ENCODE data around the gene RBM11. TPM values are rescaled to one million over a fixed set of nuclear protein-coding genes. Genes with fewer than 3 reads are reported as not detected.
"Not testable (repeated sequence)": the region's sequence is repeated elsewhere in the genome, so short reads cannot be mapped to it uniquely, and the experiment has no call there.

RBM11 gene
- 4.1 and 4.4 TPM in 2 replicates for total RNA-seq (2014; rRNA removed; shearing (Covaris generic))

- peak; percentile 73 for DNase-seq (ENCODE audit: low read depth)
These were observed at the start of gene RBM11 for GRCh38 chr21:14215971-14216641. TSS of gene RBM11 (plus strand) at chr21:14216157. CDS start at chr21:14216187, 30 bp downstream.

GRCh38 chr21:14166463-14167223, 49.3 kb upstream of the RBM11 start:
- not testable (repeated sequence) for DNase-seq (ENCODE audit: low read depth)

- no peak for DNase-seq (ENCODE audit: low read depth)
These were observed 9.7 kb upstream of the RBM11 start for GRCh38 chr21:14206222-14206621.

GRCh38 chr21:14210738-14211137, 5.2 kb upstream of the RBM11 start, which contains the start of gene LIPI:
TSS of gene LIPI (minus strand) at chr21:14210955. CDS start at chr21:14210845, 110 bp downstream.
- DNase-seq (ENCODE audit: low read depth): no peak

- no peak for DNase-seq (ENCODE audit: low read depth)
These were observed 2.8 kb upstream of the RBM11 start for GRCh38 chr21:14213164-14213563.

- DNase-seq (ENCODE audit: low read depth): no peak
These were observed 7.4 kb downstream of the RBM11 start for GRCh38 chr21:14223365-14223764.

GRCh38 chr21:14229399-14229798, 13.4 kb downstream of the RBM11 start:
- DNase-seq (ENCODE audit: low read depth): no peak

GRCh38 chr21:14235101-14235500, 19.1 kb downstream of the RBM11 start:
- DNase-seq (ENCODE audit: low read depth): no peak

- no peak for DNase-seq (ENCODE audit: low read depth)
These were observed 20.2 kb downstream of the RBM11 start for GRCh38 chr21:14236180-14236579.

GRCh38 chr21:14239281-14239680, 23.3 kb downstream of the RBM11 start:
- no peak for DNase-seq (ENCODE audit: low read depth)

- DNase-seq (ENCODE audit: low read depth): no peak
These were observed 25.3 kb downstream of the RBM11 start for GRCh38 chr21:14241297-14241696.

GRCh38 chr21:14243461-14243860, 27.5 kb downstream of the RBM11 start:
- no peak for DNase-seq (ENCODE audit: low read depth)

GRCh38 chr21:14243874-14244273, 27.9 kb downstream of the RBM11 start:
- DNase-seq (ENCODE audit: low read depth): no peak

- DNase-seq (ENCODE audit: low read depth): no peak
These were observed 29.0 kb downstream of the RBM11 start for GRCh38 chr21:14244911-14245310.

- no peak for DNase-seq (ENCODE audit: low read depth)
These were observed 29.8 kb downstream of the RBM11 start for GRCh38 chr21:14245711-14246110.

- no peak for DNase-seq (ENCODE audit: low read depth)
These were observed 35.4 kb downstream of the RBM11 start for GRCh38 chr21:14251336-14251735.

- peak; percentile 29 for DNase-seq (ENCODE audit: low read depth)
These were observed 43.8 kb downstream of the RBM11 start for GRCh38 chr21:14259747-14260146.

GRCh38 chr21:14260174-14260764, 44.3 kb downstream of the RBM11 start:
- no peak for DNase-seq (ENCODE audit: low read depth)

GRCh38 chr21:14262039-14262438, 46.1 kb downstream of the RBM11 start:
- no peak for DNase-seq (ENCODE audit: low read depth)

- DNase-seq (ENCODE audit: low read depth): no peak
These were observed 47.9 kb downstream of the RBM11 start for GRCh38 chr21:14263879-14264278.

GRCh38 chr21:14265023-14265422, 49.1 kb downstream of the RBM11 start:
- DNase-seq (ENCODE audit: low read depth): no peak

GRCh38 chr21:14267076-14267475, 51.1 kb downstream of the RBM11 start:
- DNase-seq (ENCODE audit: low read depth): no peak

GRCh38 chr21:14270631-14271030, 54.7 kb downstream of the RBM11 start:
- DNase-seq (ENCODE audit: low read depth): no peak

Data from Daoy (cell line).